Measurements from ENCODE around the gene CRAT.

The CRAT gene

DNA sequence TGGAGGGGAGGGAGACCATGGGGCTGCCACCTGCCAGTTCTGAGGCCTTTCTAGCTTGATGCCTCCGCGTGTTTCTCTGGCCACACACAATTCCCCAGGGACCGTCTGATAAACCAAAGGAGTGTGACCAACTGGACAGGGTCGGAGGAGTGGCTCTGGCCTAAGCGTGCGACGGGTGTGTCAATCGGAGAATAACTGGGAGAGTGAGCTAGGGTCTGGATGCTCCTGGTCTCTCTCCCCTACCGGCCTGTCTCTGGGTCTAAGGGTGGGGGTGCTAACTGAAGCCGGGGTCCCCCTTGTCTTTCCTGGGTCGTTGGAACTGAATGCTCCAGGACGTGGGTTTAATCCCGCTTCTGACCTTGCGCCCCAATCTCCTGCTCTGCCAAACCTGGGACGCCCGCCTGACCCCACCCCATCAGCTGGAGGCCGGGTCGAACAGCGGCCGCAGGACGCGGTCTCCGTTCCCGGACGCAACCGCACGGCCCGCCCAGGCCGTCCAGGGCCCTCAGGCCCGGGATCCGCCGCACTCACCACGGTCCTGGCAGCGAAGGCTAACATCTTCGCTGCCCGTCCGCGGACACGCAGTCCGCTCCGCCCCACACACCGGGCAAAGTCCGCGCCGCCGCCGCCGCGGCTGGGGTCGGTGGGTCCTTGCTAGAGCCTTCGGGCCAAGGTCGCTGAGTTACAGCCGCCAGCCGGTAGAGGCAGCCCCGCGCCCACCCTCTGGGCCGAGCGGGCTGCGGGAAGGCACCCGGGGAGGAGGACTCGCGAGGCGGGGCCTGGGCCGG lies 447 bp downstream of the CRAT start:
- peak; percentile 16 for DNase-seq (ENCODE audit: low read depth)

- peak; percentile 21 for DNase-seq (ENCODE audit: low read depth)
These were observed 1.1 kb downstream of the CRAT start for GRCh38 chr9:129109537-129109903.

GRCh38 chr9:129108805-129109536 lies 1.6 kb downstream of the CRAT start:
- no peak for DNase-seq (ENCODE audit: low read depth)

- DNase-seq (ENCODE audit: low read depth) = no peak
These were observed 2.3 kb downstream of the CRAT start for GRCh38 chr9:129108083-129108804.

DNA sequence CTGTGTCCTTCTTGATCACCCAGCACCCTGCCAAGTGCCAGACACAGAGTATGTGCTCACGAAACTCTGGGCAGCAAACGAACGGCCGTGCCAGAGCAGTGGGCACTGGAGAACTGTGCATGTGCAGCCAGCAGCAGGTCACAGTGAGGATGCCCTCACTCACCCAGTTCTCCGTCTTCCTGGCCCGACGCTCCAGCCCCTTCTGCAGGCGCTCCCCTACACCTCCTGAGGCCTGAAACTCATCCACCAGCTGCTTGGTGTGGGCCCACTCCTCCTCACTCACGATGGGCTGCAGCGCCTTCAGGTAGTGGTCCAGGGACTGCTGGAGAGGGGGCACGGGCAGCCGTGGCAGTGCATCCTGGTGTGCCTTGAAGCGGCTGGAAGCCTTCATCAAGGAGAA lies 2.9 kb downstream of the CRAT start:
- no peak for DNase-seq (ENCODE audit: low read depth)

DNA sequence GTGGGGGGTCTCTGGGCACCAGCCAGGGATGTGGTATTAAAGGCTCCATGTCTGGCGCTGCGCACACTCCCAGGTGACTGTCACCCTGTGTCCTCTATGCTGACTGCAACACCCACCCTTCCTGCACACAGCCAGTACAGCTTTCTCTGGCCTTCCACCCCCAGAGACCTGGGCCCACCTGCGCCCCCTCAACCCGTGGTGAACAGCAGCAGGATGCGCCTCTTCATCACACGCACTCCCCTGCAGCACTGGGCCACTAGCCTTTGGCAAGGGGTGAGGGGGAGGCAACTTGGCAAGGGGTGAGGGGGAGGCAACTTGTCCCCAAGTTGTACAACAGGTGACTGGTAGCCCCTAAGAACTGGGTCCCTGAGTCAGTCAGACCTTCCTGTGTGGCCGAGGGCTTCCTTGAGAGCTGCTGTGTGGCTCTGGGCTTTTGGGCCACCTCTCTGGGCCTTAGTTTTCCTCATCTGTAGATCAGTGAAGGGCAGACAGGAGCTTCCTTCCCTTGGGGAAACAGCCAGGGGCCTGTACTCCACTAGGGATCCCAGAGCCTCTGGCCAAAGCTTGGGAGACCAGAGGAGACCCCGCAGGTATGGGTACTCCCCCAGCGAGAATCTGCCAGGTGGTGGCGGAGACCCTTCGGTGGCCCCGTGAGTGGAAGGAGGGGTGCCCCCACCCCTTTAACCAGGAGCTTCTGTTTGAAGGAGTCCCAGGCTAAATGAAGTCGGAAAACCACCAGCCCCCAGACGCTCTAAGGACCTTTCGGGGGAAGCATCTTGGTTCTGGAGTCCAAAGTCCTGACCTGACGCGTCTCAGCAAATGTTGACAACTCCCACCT lies 4.5 kb downstream of the CRAT start:
- no peak for DNase-seq (ENCODE audit: low read depth)

- DNase-seq (ENCODE audit: low read depth) = no peak
These were observed 6.5 kb downstream of the CRAT start for GRCh38 chr9:129104051-129104450.

- no peak for DNase-seq (ENCODE audit: low read depth)
These were observed 7.0 kb downstream of the CRAT start for GRCh38 chr9:129103595-129103965.

- DNase-seq (ENCODE audit: low read depth) = peak; percentile 66
These were observed 7.6 kb downstream of the CRAT start for GRCh38 chr9:129102791-129103594.

DNA sequence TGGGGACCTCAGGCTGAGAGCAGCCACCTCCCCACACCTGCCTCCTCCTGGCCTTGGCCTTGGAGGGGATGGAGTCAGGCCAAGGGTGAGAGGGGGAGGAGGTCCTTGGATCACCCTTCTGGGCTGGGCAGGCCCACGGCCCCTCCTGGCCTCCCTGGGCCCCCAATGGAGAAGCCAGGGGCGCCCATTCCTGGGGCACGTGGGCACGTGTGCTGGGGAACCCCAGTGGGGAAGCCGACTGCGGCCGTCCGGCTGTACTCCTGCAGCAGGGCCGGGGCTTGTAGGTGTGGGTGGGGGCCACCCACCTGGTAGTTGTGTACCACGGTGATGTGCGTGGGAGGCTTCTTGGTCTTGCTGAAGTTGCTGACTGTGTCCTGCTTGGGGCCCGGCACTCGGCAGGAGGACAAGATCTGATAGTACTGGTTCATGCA lies 8.5 kb downstream of the CRAT start:
- DNase-seq (ENCODE audit: low read depth) = no peak

- DNase-seq (ENCODE audit: low read depth) = no peak
These were observed 9.3 kb downstream of the CRAT start for GRCh38 chr9:129101279-129101678.

GRCh38 chr9:129100383-129101169 lies 10.0 kb downstream of the CRAT start:
- no peak for DNase-seq (ENCODE audit: low read depth)

GRCh38 chr9:129098328-129098727 lies 12.3 kb downstream of the CRAT start:
- DNase-seq (ENCODE audit: low read depth) = no peak

DNA sequence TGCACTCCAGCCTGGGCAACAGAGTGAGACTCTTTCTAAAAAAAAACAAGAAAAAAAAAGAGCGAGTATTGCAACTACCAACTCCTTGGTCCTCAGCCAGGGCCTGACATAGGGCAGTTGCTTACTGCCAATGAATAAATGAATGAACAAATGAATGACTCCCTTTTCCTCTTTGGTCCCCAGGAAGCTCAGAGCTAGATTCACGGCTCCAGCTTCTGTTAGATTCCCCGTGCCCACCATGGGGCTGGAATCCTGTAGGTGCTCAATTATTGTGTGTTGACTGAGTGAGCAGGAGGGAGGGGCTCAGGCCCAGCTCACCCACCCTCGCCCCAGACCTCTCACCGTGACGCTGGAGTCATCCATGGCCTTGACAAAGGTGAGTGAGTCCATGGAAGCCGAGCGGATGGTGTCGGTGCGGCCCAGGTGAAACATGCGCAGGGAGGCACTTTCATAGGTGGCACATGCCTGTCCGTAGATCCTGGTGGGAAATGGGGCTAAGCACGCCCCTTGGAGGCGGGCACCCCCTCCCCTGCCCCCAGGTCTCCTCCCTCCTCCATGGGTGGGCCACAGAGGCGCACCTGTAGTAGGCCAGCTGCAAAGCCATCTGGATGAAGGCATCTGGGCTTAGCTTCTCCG lies 12.8 kb downstream of the CRAT start:
- DNase-seq (ENCODE audit: low read depth) = no peak

GRCh38 chr9:129095908-129096307 lies 14.7 kb downstream of the CRAT start:
- no peak for DNase-seq (ENCODE audit: low read depth)

GRCh38 chr9:129095170-129095667 lies 15.4 kb downstream of the CRAT start:
- no peak for DNase-seq (ENCODE audit: low read depth)

- no peak for DNase-seq (ENCODE audit: low read depth)
These were observed 16.0 kb downstream of the CRAT start for GRCh38 chr9:129094387-129095169.

DNA sequence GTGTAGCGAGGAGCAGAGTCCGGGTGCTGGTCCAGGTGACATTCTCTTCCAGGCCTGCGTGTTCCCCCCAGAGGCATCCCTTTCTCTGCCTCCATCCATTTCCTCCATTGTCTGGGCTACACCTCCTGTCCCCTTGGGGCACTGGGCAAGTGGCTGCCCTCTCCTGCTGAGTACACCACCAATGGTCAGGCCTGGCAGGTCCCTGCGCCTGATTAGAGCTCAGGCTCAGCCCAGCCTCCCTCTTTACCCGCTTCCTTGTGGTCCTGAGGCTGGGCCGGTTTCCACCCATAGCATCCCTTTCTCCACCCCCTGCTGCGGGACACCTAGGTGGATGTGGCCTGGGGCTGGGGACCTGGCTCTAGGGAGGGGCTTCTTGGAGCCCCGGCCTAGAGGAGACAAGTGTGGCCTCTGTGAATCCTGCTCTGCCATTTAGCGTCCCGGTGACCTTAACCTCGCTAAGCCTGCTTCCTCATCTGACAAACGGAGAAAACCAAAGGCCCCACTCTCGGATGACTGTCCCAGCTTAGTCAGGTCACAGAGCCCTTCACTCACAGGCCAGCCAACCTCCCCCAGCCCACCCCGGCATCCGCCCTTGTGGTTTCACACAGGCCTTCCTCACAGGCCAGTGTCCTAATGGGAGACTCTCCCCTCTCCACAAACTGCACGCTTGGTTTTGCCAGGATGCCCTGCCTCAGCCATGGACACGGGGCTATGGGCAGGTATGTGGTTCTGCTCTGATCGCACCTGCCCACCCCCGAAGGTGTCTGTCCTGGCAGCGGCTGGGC lies 16.8 kb downstream of the CRAT start:
- DNase-seq (ENCODE audit: low read depth) = no peak

All from iris pigment epithelial cell (primary cell).